Right lobe of liver (tissue), 6 donors: ENCODE results near the gene NPM1. TPM values are rescaled to one million over a fixed set of nuclear protein-coding genes. Genes with fewer than 3 reads are reported as not detected.
"Not testable (repeated sequence)": the region's sequence is repeated elsewhere in the genome, so short reads cannot be mapped to it uniquely, and the experiment has no call there.

Experiments used
- ATAC-seq, 4 donors: fragments of 200-7000 bp; cut with Tn5 transposase; one replicate each; pipeline ENCODE4 v1.9.1; 2020; ENCODE audit warnings: mild to moderate bottlenecking in 4 of 4, moderate library complexity in 4 of 4
- DNase-seq, 3 donors: peaks; one replicate each; pipeline ENCODE4 v3.0.0-alpha.2; 2020
- H3K27ac ChIP-seq, 3 donors: fragments of 200-600 bp; one replicate each; pipeline ENCODE4 v1.8.0; 2022
- H3K27me3 ChIP-seq, 2 donors: fragments of 200-600 bp; one replicate each; pipeline ENCODE4 v1.8.0; 2022
- H3K36me3 ChIP-seq, 4 donors: fragments of 200-600 bp; sonication (generic) in 1 of 4; one replicate each; pipeline versions ENCODE4 v1.5.1 to v1.8.0; 2017 to 2022; ENCODE audit warnings: control low read depth in 1 of 4
- H3K4me1 ChIP-seq, 4 donors: fragments of 200-600 bp; sonication (generic) in 1 of 4; one replicate each; pipeline versions ENCODE4 v1.5.1 to v1.8.0; 2017 to 2022; ENCODE audit warnings: control low read depth in 1 of 4
- H3K4me3 ChIP-seq, 3 donors: fragments of 200-600 bp; one replicate each; pipeline ENCODE4 v1.8.0; 2022
- H3K9me3 ChIP-seq, 4 donors: fragments of 200-600 bp; sonication (generic) in 1 of 4; one replicate each; pipeline versions ENCODE4 v1.5.1 to v1.8.0; 2017 to 2022; ENCODE audit warnings: control low read depth in 1 of 4
- CTCF ChIP-seq, 4 donors: fragments of 200-600 bp in 3 of 4; fragments of 450-650 bp in 1 of 4; IDR thresholded peaks; one replicate each; pipeline versions ENCODE4 v1.5.1 to v1.8.0; 2016 to 2022; ENCODE audit warnings: antibody characterized with exemption in 4 of 4, mild to moderate bottlenecking in 2 of 4
- POLR2A ChIP-seq: fragments of 450-650 bp; IDR thresholded peaks from one replicate; pipeline ENCODE4 v1.6.1; 2017; ENCODE audit warnings: antibody characterized with exemption, mild to moderate bottlenecking
- WGBS: methylation state at CpG from one replicate; pipeline ENCODE4 v1.1.6; 2018; ENCODE audit warnings: low coverage, low lambda C conversion rate; ENCODE audit not compliant: insufficient coverage; ENCODE audit errors: missing lambda C conversion rate; 5-methylcytosine and 5-hydroxymethylcytosine counted together
- intact Hi-C, 2 donors: fragments of 100-400 bp; cut with DNase I; formaldehyde crosslinking; loops; one replicate each; pipeline versions ENCODE4 v1.11.2 to v1.14.1; 2022
- total RNA-seq, 6 experiments: library from RNA; depleted of rRNA in 2 of 6; stranded (reverse); fragments of >200 nt in 2 of 6; fragmentation: NEBNext Ultra II Directional in 3 of 6; extraction: Animal tissue kit (Norgen Biotek cat#: 25700) in 3 of 6; gene quantifications; one replicate each; pipeline versions ENCODE4 v1.1.0 to v1.2.4, GENCODE V29; 2016 to 2023
- donor health status: DM: no; HTN: yes; CAD: no.
- donor health status: DM: no; HTN: no; CAD: no.
- donor health status: DM: no; HTN: no; CAD: no.
- donor health status: DM: no; HTN: yes; CAD: no.
- donor health status: DM: no; HTN: yes; CAD: no.

Gene NPM1
- total RNA-seq, 6 experiments from 2014 or later = 196 to 310 (median 258) TPM

DNA sequence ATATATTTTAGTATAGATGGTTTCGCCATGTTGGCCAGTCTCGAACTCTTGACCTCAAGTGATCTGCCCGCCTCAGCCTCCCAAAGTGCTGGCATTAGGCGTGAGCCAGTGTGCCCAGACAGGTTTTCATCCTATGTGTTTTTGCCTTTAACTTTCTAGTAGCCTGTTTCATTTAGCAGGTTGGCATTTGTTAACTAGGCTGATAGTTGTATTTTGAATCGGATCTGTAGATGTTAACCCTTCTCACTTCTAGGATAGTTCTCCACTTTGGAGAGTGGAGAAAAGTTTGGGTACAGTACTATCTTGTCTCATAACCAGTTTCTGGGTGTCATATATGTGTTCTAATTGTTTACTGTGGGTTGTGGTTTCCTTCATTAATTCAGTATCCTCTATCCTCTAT is 24.5 kb downstream of the NPM1 start:
- Histone ChIP-seq H3K27me3 (no peaks in the 10 kb centered on the region), H3K4me1 (no peaks in the 10 kb centered on the region), H3K4me3 (no peak overlapping the region), H3K27ac (no peak overlapping the region), H3K9me3 (no peaks in the 10 kb centered on the region), H3K36me3 (peaks cover 0 to 43% (median 29%) of the 10 kb centered on the region in 4 donors)
- ATAC-seq (no peak), DNase-seq (no peak)
- WGBS = 94% methylated on average over 5 of the region's 5 CpGs
- TF ChIP-seq POLR2A = no peak
- TF ChIP-seq CTCF (IDR thresholded peaks at IDR 0.05) = no peak
- intact Hi-C loops = loop anchor here in 1 of 2 donors (10.0 kb wide), 1 partner anchor 493 kb away; no protein-coding TSS in a partner anchor

GRCh38 chr5:171413153-171413910 is 25.7 kb downstream of the NPM1 start:
- H3K27me3 ChIP-seq = no peaks in the 10 kb centered on the region
- peaks cover 0 to 34% (median 20%) of the 10 kb centered on the region in 4 donors for H3K36me3 ChIP-seq
- ATAC-seq (no peak), DNase-seq (no peak)
- intact Hi-C loops = loop anchor here in 1 of 2 donors (10.0 kb wide), 1 partner anchor 491 kb away; no protein-coding TSS in a partner anchor
- no peak overlapping the region for H3K4me3 ChIP-seq
- WGBS = 89% methylated on average over 3 of the region's 3 CpGs
- H3K4me1 ChIP-seq = peaks cover 0 to 2% (median 0%) of the 10 kb centered on the region in 4 donors
- no peak overlapping the region for H3K27ac ChIP-seq
- no peaks in the 10 kb centered on the region for H3K9me3 ChIP-seq
- TF ChIP-seq POLR2A = no peak
- no peak for TF ChIP-seq CTCF (IDR thresholded peaks at IDR 0.05)

GRCh38 chr5:171413993-171414392 is 26.3 kb downstream of the NPM1 start:
- peaks cover 0 to 30% (median 17%) of the 10 kb centered on the region in 4 donors for H3K36me3 ChIP-seq
- not testable (repeated sequence) for DNase-seq
- intact Hi-C loops = loop anchor here in 1 of 2 donors (10.0 kb wide), 1 partner anchor 491 kb away; no protein-coding TSS in a partner anchor

GRCh38 chr5:171415115-171415730 is 27.6 kb downstream of the NPM1 start:
- H3K9me3 ChIP-seq = no peaks in the 10 kb centered on the region
- no peak for ATAC-seq
- no peak for TF ChIP-seq CTCF (IDR thresholded peaks at IDR 0.05)
- no peak for TF ChIP-seq POLR2A
- peaks cover 0 to 18% (median 4%) of the 10 kb centered on the region in 4 donors for H3K4me1 ChIP-seq
- peaks cover 0 to 19% (median 12%) of the 10 kb centered on the region in 4 donors for H3K36me3 ChIP-seq
- H3K27ac ChIP-seq = no peak overlapping the region
- no peak for DNase-seq
- intact Hi-C loops = loop anchor here in 1 of 2 donors (10.0 kb wide), 1 partner anchor 490 kb away; no protein-coding TSS in a partner anchor
- H3K4me3 ChIP-seq = no peak overlapping the region
- WGBS = 87% methylated on average over 9 of the region's 9 CpGs
- no peaks in the 10 kb centered on the region for H3K27me3 ChIP-seq

More at GRCh38 chr5:171413993-171414392, 26.3 kb downstream of the NPM1 start:
- H3K4me3 ChIP-seq, H3K4me1 ChIP-seq, H3K9me3 ChIP-seq, H3K27me3 ChIP-seq, ATAC-seq, H3K27ac ChIP-seq: not testable (repeated sequence)
- 87% methylated on average over 5 of the region's 5 CpGs for WGBS
